ENCODE measurements around the gene POLR2M. TPM values are rescaled to one million over a fixed set of nuclear protein-coding genes. Genes with fewer than 3 reads are reported as not detected.

The POLR2M gene
- polyA plus RNA-seq, 1 donor from 2014 or later: 204 TPM

DNA sequence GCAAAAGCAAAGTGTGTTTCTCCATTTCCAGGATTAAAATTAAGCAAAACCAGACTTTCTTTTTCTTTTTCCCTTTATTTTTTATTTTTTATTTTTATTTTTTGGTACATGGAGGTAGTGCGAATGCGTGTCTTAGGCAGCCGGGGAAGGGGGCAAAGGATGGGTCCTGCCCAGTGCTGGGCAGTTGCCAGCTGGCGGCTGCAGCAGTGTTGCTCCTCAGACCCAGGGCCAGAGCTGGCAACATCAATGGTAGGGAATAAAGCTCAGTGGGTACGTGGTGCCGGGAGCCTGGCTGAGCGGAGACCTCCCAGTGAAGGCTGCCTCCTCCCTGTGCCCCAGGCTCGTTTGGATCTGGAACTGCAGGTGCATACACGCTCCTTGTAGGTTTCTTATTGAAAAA lies 46.3 kb downstream of the POLR2M start:
- no peak overlapping the region for H3K4me2 ChIP-seq (ENCODE audit: low read length)
- no peaks in the 10 kb centered on the region for H3F3A ChIP-seq (ENCODE audit: insufficient read depth, low read length, poor library complexity, severe bottlenecking)
- no peak overlapping the region for H3K4me3 ChIP-seq (ENCODE audit: low read length)
- H2AFZ ChIP-seq (ENCODE audit: low read depth, low read length): no peak overlapping the region
- H3K27ac ChIP-seq (ENCODE audit: low read length): no peak overlapping the region
- no peaks in the 10 kb centered on the region for H3K27me3 ChIP-seq (ENCODE audit: insufficient read depth, low read depth, low read length)
- H3K9me2 ChIP-seq (ENCODE audit: insufficient read depth, low read length): no peaks in the 10 kb centered on the region
- H3K9ac ChIP-seq (ENCODE audit: low read length): no peak overlapping the region
- H4K20me1 ChIP-seq (ENCODE audit: insufficient read depth): no peaks in the 10 kb centered on the region
- H3K79me2 ChIP-seq (replicated peaks; ENCODE audit: insufficient read depth, low read length): no peaks in the 10 kb centered on the region
- TF ChIP-seq SMC3 (conservative IDR thresholded peaks at IDR 0.05; ENCODE audit: poor library complexity) (no peak), MXI1 (conservative IDR thresholded peaks at IDR 0.05; ENCODE audit: poor library complexity, severe bottlenecking) (no peak), POLR2AphosphoS5 (IDR thresholded peaks at IDR 0.05) (no peak)
- no peaks in the 10 kb centered on the region for H3K36me3 ChIP-seq (ENCODE audit: insufficient read depth, low read length)
- H3K9me3 ChIP-seq (ENCODE audit: low read length): no peaks in the 10 kb centered on the region

DNA sequence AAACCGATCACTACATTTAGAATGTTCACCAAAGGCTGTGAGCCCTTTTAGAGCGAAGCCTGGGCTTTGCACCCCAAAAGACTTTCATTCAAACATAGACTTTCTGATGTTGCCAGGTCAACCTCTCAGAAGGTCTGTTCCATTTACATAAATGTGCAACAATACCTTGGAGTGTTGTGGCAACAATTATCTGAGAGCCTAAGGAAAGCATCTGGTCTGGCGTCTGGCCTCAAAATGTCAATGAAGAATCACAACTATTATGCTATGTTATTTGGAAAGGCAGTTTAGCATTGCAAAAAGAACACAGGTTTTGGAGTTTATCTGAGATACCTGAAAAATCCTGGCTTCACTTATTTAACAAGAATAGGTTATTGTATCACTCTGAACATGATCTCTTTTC lies 50.0 kb downstream of the POLR2M start:
- Histone ChIP-seq H3K9ac (ENCODE audit: low read length) (no peak overlapping the region), H3K36me3 (ENCODE audit: insufficient read depth, low read length) (no peaks in the 10 kb centered on the region), H3K4me2 (ENCODE audit: low read length) (no peak overlapping the region), H3K9me2 (ENCODE audit: insufficient read depth, low read length) (no peaks in the 10 kb centered on the region), H3K27ac (ENCODE audit: low read length) (no peak overlapping the region), H4K20me1 (ENCODE audit: insufficient read depth) (no peaks in the 10 kb centered on the region), H3F3A (ENCODE audit: insufficient read depth, low read length, poor library complexity, severe bottlenecking) (no peaks in the 10 kb centered on the region), H3K9me3 (ENCODE audit: low read length) (no peaks in the 10 kb centered on the region), H3K27me3 (ENCODE audit: insufficient read depth, low read depth, low read length) (no peaks in the 10 kb centered on the region), H3K4me3 (ENCODE audit: low read length) (no peak overlapping the region), H3K79me2 (replicated peaks; ENCODE audit: insufficient read depth, low read length) (no peaks in the 10 kb centered on the region), H2AFZ (ENCODE audit: low read depth, low read length) (no peak overlapping the region)
- TF ChIP-seq, protein P1, sequence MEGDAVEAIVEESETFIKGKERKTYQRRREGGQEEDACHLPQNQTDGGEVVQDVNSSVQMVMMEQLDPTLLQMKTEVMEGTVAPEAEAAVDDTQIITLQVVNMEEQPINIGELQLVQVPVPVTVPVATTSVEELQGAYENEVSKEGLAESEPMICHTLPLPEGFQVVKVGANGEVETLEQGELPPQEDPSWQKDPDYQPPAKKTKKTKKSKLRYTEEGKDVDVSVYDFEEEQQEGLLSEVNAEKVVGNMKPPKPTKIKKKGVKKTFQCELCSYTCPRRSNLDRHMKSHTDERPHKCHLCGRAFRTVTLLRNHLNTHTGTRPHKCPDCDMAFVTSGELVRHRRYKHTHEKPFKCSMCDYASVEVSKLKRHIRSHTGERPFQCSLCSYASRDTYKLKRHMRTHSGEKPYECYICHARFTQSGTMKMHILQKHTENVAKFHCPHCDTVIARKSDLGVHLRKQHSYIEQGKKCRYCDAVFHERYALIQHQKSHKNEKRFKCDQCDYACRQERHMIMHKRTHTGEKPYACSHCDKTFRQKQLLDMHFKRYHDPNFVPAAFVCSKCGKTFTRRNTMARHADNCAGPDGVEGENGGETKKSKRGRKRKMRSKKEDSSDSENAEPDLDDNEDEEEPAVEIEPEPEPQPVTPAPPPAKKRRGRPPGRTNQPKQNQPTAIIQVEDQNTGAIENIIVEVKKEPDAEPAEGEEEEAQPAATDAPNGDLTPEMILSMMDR (IDR thresholded peaks at IDR 0.05; ENCODE audit: poor library complexity, severe bottlenecking): no peak
- TF ChIP-seq RAD21 (conservative IDR thresholded peaks at IDR 0.05): no peak
- no peak for TF ChIP-seq SMC3 (conservative IDR thresholded peaks at IDR 0.05; ENCODE audit: poor library complexity)
- TF ChIP-seq REST (IDR thresholded peaks at IDR 0.05; ENCODE audit: borderline replicate concordance): no peak
- no peak for TF ChIP-seq EP300 (conservative IDR thresholded peaks at IDR 0.05; ENCODE audit: poor library complexity, severe bottlenecking)
- TF ChIP-seq TAF1 (IDR thresholded peaks at IDR 0.05; ENCODE audit: low read depth): no peak
- no peak for TF ChIP-seq EZH2 (IDR thresholded peaks at IDR 0.05; ENCODE audit: borderline replicate concordance, insufficient read depth, low read length, poor library complexity, severe bottlenecking)
- no peak for TF ChIP-seq POLR2AphosphoS5 (IDR thresholded peaks at IDR 0.05)
- TF ChIP-seq MXI1 (conservative IDR thresholded peaks at IDR 0.05; ENCODE audit: poor library complexity, severe bottlenecking): no peak

- Histone ChIP-seq H3K4me3 (ENCODE audit: low read length) (no peak overlapping the region), H3K9ac (ENCODE audit: low read length) (no peak overlapping the region), H3K79me2 (replicated peaks; ENCODE audit: insufficient read depth, low read length) (no peaks in the 10 kb centered on the region), H2AFZ (ENCODE audit: low read depth, low read length) (no peak overlapping the region), H3K9me3 (ENCODE audit: low read length) (no peaks in the 10 kb centered on the region), H4K20me1 (ENCODE audit: insufficient read depth) (no peaks in the 10 kb centered on the region), H3K27ac (ENCODE audit: low read length) (no peak overlapping the region), H3K9me2 (ENCODE audit: insufficient read depth, low read length) (no peaks in the 10 kb centered on the region), H3K36me3 (ENCODE audit: insufficient read depth, low read length) (no peaks in the 10 kb centered on the region), H3F3A (ENCODE audit: insufficient read depth, low read length, poor library complexity, severe bottlenecking) (no peaks in the 10 kb centered on the region), H3K27me3 (ENCODE audit: insufficient read depth, low read depth, low read length) (no peaks in the 10 kb centered on the region), H3K4me2 (ENCODE audit: low read length) (no peak overlapping the region)
- no peak for TF ChIP-seq MXI1 (conservative IDR thresholded peaks at IDR 0.05; ENCODE audit: poor library complexity, severe bottlenecking)
- TF ChIP-seq EZH2 (IDR thresholded peaks at IDR 0.05; ENCODE audit: borderline replicate concordance, insufficient read depth, low read length, poor library complexity, severe bottlenecking): no peak
- no peak for TF ChIP-seq REST (IDR thresholded peaks at IDR 0.05; ENCODE audit: borderline replicate concordance)
- TF ChIP-seq POLR2AphosphoS5 (IDR thresholded peaks at IDR 0.05): no peak
- no peak for TF ChIP-seq TAF1 (IDR thresholded peaks at IDR 0.05; ENCODE audit: low read depth)
- TF ChIP-seq, protein P1 (IDR thresholded peaks at IDR 0.05; ENCODE audit: poor library complexity, severe bottlenecking): no peak
- no peak for TF ChIP-seq EP300 (conservative IDR thresholded peaks at IDR 0.05; ENCODE audit: poor library complexity, severe bottlenecking)
Measured at GRCh38 chr15:57758560-57758959, 52.0 kb downstream of the POLR2M start.
